Articular chondrocyte of knee joint (primary cell): ENCODE measurements around the gene PVALEF. TPM values are rescaled to one million over a fixed set of nuclear protein-coding genes. Genes with fewer than 3 reads are reported as not detected.

Experiments
- small RNA-seq: library from RNA; depleted of rRNA; stranded (forward); fragments of <200 nt; gene quantifications from one replicate; pipeline ENCODE3, GENCODE V24; 2012
- total RNA-seq: library from RNA; depleted of rRNA; stranded (reverse); fragments of >200 nt; gene quantifications from 2 replicates; pipeline ENCODE4 v1.2.3, GENCODE V29; 2012

PVALEF gene
- not detected in 2 replicates for total RNA-seq

DNA sequence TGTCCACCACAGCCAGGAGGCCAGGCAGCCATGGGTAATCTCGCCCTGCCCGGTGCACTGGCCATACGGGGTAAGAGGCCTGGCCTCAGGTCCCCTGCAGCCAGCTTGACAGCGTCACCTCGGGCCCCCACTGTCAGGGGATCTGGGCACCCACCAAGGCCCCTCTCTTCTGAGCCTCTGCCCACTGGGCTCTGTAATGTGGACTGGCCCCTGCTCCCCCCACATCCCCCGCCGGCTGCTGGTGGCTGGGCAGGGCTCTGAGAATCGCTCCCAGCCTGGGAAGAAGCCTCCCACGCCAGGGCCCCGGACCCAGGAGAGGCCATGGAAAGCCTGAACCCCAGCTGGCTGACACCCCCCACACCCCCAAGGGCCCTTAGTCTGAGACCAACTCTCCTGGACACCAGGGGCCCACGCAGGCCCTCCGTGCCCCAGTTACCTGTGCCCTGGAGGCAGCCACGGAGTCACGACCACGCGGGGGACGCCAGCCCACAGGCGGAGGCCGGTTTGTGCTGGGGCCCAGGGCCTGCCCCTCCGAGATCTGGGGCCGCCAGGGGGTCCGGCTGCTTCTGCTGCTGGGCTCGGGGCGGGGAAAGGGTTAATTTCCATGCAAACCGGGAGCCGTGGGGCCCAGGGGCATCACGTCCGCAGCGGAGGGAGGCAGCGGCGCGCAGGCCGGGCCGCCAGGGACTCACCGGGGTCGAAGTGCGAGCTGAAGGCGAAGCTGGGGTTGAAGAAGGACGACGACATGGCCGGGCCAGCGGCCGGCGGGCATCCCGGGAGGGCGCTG lies at the start of gene PVALEF:
PVALEF (plus strand) TSS at position 262 of the 787 bp plus-strand sequence. CDS start 15,720 bp downstream, outside the sequence.

DNA sequence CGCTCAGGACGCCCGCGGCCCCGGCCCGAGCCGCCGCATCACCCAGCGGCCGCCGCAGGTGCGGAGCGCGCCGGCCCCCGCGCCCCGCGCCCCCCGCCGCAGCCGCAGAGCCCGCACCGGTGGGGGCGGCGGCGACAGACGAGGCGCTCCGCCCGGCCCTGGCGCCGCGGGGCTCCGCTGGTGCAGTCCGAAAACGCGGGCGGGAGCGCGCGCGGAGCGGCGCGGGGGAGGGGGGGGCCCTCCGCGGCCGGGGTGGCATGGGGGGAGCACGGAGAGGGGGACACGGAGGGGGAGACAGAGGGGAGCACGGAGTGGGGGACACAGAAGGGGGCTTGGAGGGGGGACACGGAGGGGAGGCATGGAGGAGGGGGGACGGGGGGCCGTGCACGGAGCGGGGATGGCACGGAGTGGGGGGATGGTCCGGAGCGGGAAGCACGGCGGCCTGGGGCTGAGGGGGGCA lies 756 bp downstream of the PVALEF start, which contains the start of gene AATK:
AATK (minus strand) TSS at position 189 of the 460 bp plus-strand sequence. CDS start 229 bp downstream, outside the sequence.

DNA sequence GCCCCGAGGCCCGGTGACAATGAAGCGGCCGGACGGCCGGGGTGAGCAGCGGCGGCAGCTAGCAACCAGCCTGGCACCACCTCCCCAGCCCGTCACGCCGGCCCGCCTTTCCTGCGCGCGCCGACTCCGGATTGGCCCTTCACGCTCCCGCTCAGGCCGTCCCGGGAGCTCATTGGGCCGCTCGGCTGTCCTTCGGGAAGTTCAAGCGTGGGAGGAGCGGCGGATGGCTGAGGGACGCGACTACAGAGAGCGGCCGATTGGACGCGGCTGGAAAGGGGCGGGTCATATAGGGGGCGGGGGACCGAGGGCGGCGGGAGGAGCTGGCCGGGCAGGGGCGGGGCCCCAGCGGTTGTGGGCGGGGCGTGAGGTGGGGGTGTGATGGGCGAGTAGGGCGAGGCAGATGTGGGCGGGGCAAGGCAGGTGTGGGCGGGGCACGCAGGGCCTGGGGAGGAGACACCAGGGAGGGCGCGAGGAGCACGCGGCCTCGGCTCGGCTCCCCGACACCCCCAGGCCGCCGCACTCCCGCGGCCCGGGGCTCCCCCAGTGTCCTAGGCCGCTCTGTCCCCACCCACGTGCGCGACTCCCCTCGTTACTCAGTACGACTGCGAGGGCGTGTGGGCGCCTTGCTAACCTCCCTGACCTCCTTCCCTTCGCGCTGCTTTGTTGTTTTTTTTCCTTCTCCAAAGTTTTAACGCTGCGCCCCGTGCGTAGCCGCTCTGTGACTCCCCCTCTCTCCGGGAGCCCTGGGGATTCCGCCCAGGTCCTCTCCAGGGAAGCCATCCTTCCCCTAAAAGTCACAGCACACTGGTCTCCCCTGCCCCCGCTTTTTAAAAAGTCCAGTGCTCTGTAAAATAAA lies 57.8 kb downstream of the PVALEF start, which contains the start of gene CEP131:
CEP131 (minus strand) TSS at position 60 of the 856 bp plus-strand sequence. CDS start 2,909 bp downstream, outside the sequence.

Small RNA genes within 50 kb of the gene (small RNA-seq; reads per million reads assigned to genes)
- gene MIR1250 (not detected), gene MIR3065 (438 reads per million, percentile 99 among the genes with 10 or more reads in this experiment), gene MIR657 (not detected)

Other genes with a start within 250 kb of the PVALEF start
- gene CHMP6, start 173.7 kb upstream of the PVALEF start, total RNA-seq = 18.2 and 19.6 TPM in 2 replicates
- 26.0 and 45.4 TPM in 2 replicates for gene BAIAP2, start 130.4 kb upstream of the PVALEF start, total RNA-seq
- under 0.01 and 0.22 TPM in 2 replicates for gene AATK, start 714 bp downstream of the PVALEF start, total RNA-seq
- 6.1 and 6.7 TPM in 2 replicates for gene CEP131, start 57.5 kb downstream of the PVALEF start, total RNA-seq
- 12.9 and 17.3 TPM in 2 replicates for gene TEPSIN, start 73.5 kb downstream of the PVALEF start, total RNA-seq
- gene NDUFAF8, start 73.8 kb downstream of the PVALEF start, total RNA-seq = 13.5 and 17.0 TPM in 2 replicates
- gene SLC38A10, start 129.8 kb downstream of the PVALEF start, total RNA-seq = 67.0 and 71.6 TPM in 2 replicates
- gene BAHCC1, start 229.9 kb downstream of the PVALEF start, total RNA-seq = 10.1 and 14.4 TPM in 2 replicates